GM12874 (cell line): ENCODE data around the gene ONECUT2.

ENCODE experiments used
- TF ChIP-seq, protein P1 (sequence below): IDR thresholded peaks from 2 replicates; pipeline ENCODE4 v1.5.1; 2011; ENCODE audit warnings: low read depth, mild to moderate bottlenecking, control low read depth, low read length, moderate library complexity; ENCODE audit not compliant: insufficient read depth

The ONECUT2 gene

DNA sequence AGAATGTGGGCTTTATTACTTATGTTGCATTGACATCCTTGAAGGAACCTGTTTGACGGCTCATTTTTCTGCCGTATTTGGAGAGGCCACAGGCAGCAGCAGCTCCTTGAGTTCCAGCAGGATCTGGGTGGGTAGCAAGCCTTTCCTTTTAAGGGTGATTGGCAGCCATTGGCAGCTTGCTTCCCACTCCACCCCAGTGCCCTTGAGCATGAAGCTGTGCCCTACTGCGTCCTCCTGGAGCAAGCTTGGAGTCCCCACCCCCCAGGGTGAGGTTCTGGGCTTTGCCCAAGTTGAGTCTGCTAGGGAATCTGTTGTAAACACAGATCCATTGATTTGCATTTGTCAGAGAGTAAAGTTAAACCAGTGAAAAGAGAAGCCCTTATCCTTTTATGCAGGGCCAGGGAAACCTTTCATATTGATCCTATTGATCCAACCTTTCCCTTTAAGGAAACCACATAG, 9.2 kb downstream of the ONECUT2 start:
- TF ChIP-seq, protein P1, sequence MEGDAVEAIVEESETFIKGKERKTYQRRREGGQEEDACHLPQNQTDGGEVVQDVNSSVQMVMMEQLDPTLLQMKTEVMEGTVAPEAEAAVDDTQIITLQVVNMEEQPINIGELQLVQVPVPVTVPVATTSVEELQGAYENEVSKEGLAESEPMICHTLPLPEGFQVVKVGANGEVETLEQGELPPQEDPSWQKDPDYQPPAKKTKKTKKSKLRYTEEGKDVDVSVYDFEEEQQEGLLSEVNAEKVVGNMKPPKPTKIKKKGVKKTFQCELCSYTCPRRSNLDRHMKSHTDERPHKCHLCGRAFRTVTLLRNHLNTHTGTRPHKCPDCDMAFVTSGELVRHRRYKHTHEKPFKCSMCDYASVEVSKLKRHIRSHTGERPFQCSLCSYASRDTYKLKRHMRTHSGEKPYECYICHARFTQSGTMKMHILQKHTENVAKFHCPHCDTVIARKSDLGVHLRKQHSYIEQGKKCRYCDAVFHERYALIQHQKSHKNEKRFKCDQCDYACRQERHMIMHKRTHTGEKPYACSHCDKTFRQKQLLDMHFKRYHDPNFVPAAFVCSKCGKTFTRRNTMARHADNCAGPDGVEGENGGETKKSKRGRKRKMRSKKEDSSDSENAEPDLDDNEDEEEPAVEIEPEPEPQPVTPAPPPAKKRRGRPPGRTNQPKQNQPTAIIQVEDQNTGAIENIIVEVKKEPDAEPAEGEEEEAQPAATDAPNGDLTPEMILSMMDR, result no peak

DNA sequence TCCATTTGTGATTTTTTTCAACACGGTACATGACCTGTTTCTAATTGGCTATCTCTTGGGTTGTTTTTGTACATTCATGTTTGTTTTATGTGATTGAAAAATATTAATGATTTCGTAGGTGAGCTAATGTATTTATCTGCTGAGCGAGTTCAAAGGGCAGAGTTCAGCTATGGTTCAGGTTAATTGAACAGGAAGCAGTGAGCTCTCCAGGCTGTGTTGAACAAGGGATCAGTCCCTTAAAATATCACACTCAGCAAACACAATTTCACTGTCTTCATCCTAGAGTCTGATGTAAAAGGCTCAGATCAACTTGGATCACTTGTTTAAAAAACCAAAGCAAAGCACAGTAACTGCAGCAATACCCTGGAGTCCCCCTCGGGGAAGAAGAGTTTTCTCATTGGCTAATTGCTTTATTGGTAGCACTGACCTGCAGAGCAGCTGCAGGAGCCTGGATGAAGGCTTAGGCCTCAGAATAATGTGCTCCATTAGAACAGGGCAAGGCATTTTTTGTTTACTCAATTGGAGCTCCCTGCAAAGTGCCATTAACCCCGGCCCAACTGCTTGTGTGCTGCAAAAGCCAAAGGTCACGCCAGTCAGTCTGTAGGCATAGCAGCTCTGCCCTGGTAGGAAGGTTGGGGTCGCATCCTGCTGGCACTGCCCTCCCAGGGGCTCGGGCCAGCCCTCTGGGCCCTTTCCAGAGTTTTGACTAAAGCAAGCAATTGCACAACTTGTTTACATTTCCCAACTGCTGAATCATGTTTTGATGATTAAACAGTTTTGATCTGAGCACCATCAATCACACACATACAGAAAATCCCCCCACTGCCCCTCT, 10.5 kb downstream of the ONECUT2 start:
- TF ChIP-seq, protein P1, result no peak

DNA sequence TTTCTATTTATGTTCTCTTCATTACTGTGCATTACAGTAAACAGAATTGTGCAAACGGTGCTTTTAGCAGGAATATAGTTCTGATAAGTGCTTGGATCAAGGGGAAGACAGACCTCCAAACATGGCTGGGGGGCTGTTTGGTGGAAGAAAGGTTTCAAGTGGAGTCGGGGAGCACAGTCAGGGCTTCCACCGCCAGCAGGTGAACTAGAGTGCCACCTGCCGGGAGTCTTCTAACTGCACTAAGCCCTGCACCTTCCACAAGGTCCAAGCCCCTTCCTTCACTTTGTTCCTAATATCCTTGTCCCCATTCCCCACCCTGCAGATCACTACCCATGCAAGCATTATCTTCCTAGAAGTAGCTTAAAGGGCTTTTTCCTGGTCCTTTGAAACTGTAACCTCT, 11.1 kb downstream of the ONECUT2 start:
- TF ChIP-seq, protein P1, result peak; percentile 85

DNA sequence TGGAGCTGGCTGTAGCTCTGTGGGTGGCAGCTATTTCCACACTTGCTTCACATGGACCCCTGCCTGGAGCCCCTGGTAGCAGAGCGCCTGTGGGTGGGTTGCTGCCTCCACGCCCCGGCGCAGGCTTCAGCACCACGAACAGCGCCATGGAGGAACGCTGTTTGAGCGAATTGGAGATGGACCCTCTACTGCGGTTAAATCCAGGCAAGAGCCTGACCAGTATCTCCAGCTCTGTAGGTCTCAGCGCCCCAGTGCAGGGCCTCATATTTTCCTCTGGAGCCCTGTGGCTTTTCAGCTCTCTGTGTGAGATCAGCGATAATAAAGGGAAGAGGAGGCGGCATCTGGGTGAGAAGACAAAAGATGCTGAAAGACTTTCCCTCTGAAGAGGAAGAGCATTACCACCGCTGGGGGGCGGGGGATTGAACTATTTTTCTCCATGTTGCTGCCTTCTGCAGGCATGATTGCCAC, 12.0 kb downstream of the ONECUT2 start:
- TF ChIP-seq, protein P1, result 0 out of 2 replicates have a peak, but pooled peaks have one; percentile 3

DNA sequence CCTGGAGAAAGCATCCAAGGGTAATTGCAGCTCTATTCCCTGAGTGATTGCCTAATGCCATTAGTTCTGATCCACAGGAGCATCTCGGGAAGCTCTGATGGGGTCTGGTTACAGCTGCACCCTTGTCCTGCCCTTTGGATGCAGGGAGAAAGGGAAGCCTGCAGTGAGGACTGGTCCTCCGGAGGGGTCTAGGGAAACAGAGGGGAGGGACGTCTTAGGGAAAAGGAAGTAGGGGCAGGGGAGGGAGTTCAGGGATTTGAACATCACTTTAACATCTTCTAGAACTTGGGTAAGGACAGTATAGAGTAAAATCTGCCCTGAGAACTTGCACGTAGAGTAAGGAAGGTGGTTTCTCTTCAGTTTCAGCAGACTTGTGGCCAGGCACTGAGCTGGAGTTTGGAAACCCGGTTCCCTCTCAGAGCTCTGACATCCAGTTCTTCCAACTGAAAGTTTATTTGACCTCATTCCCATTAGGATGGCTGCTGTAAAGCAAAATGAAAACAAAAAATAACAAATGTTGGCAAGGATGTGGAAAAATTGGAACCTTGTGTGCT, 20.5 kb downstream of the ONECUT2 start:
- TF ChIP-seq, protein P1, result no peak

DNA sequence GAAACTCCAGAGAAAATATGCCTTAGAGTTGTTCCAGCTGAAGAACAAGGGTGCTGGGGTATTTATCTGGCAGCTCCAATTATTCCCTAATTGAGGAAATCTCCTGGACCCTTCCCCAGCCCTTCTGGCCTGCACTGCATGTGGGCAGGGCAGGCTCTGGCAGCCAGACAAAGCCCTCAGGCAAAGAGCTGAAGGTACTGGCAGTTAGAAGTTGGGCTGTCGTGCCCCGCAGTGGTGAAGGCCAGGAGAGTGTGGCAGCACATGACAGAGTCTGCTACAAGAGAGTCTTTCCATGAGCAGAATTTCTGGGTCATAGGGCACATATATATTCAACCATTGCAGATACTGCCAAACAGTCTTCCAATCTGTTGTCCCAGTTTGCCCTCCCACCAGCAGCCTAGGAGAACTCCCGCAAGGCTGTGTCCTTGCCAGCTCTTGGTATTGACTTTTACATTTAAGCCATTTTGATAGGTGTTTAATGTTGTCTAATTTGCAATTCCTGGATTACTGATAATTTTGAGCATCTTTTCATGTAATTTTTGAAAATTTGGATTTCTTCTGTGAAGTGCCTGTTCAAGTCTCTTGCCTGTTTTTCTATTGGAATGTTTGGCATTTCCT, 26.6 kb downstream of the ONECUT2 start:
- TF ChIP-seq, protein P1, result no peak

DNA sequence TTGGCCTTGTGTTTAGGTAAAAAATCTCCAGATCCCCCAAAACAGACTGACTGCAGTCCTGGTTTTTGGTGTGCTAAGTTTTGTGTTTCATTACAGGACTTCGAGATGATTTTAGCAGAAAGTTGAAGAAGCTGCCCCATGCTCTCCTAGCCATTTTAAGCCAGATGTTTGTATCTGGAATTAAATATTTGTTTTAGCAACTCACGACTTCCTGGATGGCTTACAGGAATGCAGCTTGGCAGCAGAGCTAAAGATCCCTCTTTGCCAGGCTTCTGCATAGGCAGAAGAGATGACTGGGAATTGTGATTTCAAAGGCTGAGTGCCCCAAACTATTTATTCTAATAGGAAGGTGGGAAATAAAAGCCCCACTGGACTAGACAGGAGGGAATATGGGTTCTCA, 31.1 kb downstream of the ONECUT2 start:
- TF ChIP-seq, protein P1, result no peak
